Measurements from ENCODE around the gene KLF12.

DNA sequence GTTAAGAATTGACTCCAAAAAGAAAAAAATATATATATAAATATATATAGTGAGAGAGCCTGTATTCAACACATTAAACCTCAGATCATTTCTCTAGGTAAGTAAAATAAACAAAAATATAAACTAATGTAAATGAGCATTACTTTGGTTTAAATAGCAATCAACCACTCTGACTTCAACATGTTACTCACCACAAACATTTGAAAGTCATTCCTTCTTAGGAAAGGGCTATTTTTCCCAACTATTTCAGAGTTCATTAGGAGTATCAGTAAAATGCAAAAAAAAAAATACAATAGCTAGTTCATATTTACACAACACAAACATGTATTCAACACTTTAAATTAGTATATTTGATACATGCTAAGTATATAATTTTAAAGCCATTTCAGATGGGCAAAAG is 40.5 kb downstream of the KLF12 start:
- TF ChIP-seq POLR2A (IDR thresholded peaks at IDR 0.05; ENCODE audit: low read depth, low read length) (no peak), POLR2AphosphoS5 (IDR thresholded peaks at IDR 0.05; ENCODE audit: low read depth, low read length) (no peak), TAF1 (IDR thresholded peaks at IDR 0.05; ENCODE audit: borderline replicate concordance, low read depth, low read length) (no peak)
